ENCODE data around the gene TMED1. TPM values are rescaled to one million over a fixed set of nuclear protein-coding genes. Genes with fewer than 3 reads are reported as not detected.

Gene TMED1
- total and polyA plus RNA-seq, 2 experiments from 2014 or later: 29.7 to 37.2 TPM

DNA sequence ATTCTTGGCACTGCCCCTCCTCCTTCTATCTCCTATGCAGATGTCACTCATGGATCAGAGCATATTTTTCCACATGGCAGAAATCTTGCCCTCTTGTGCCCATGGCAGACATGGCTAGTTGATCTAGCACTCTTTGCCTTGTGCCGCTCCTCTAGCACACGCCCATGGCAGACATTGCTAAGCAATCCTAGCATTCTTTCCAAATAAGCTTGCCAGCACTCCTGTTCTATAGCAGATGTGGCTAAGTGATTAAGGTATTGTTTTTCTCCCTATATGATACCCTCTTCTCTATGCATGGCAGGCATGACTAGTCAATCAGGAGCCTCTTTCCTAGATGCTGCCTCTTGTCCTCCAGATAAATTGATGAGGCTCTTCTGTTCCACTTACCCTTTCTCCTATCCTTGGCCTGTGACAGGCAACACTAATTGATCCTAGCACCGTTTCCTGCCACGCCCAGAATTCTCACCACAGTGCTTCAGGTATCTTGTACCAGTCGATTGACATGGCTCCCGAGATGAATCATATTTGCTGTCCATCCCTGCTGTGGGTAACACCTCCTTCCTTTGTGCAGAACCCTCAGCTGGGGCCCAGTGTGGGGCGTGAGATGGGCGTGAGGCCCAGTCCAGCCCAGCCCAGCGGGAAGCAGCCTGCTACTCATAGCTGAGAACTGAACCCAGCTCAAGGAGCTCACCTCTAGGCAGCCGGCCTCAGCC lies 26.9 kb downstream of the TMED1 start:
- H3K4me2 ChIP-seq: no peak overlapping the region
- Mint-ChIP-seq H3K27ac (no peak overlapping the region), H3K4me1 (no peaks in the 10 kb centered on the region), H3K27me3 (ENCODE audit: insufficient read depth, low read depth, poor library complexity) (peaks cover 17% of the 10 kb centered on the region), H3K9me3 (no peaks in the 10 kb centered on the region), H3K4me3 (no peak overlapping the region), H3K36me3 (ENCODE audit: low read depth) (peaks cover 36% of the 10 kb centered on the region)
- ATAC-seq (no peak), DNase-seq (ENCODE audit: low spot score) (no peak)
- H4K20me1 ChIP-seq (replicated peaks; ENCODE audit: insufficient read depth): no peaks in the 10 kb centered on the region
- no peak overlapping the region for H3K27ac ChIP-seq (ENCODE audit: low read depth)
- TF ChIP-seq ZNF331 (CRISPR knock-in tag; IDR thresholded peaks at IDR 0.05; ENCODE audit: low read depth) (no peak), EZH2phosphoT487 (IDR thresholded peaks at IDR 0.05; ENCODE audit: unreplicated experiment) (no peak), ZNF114 (CRISPR knock-in tag; IDR thresholded peaks at IDR 0.05) (no peak), STAT1 (IDR thresholded peaks at IDR 0.05; ENCODE audit: unreplicated experiment) (no peak)
- TF ChIP-seq, protein P1, sequence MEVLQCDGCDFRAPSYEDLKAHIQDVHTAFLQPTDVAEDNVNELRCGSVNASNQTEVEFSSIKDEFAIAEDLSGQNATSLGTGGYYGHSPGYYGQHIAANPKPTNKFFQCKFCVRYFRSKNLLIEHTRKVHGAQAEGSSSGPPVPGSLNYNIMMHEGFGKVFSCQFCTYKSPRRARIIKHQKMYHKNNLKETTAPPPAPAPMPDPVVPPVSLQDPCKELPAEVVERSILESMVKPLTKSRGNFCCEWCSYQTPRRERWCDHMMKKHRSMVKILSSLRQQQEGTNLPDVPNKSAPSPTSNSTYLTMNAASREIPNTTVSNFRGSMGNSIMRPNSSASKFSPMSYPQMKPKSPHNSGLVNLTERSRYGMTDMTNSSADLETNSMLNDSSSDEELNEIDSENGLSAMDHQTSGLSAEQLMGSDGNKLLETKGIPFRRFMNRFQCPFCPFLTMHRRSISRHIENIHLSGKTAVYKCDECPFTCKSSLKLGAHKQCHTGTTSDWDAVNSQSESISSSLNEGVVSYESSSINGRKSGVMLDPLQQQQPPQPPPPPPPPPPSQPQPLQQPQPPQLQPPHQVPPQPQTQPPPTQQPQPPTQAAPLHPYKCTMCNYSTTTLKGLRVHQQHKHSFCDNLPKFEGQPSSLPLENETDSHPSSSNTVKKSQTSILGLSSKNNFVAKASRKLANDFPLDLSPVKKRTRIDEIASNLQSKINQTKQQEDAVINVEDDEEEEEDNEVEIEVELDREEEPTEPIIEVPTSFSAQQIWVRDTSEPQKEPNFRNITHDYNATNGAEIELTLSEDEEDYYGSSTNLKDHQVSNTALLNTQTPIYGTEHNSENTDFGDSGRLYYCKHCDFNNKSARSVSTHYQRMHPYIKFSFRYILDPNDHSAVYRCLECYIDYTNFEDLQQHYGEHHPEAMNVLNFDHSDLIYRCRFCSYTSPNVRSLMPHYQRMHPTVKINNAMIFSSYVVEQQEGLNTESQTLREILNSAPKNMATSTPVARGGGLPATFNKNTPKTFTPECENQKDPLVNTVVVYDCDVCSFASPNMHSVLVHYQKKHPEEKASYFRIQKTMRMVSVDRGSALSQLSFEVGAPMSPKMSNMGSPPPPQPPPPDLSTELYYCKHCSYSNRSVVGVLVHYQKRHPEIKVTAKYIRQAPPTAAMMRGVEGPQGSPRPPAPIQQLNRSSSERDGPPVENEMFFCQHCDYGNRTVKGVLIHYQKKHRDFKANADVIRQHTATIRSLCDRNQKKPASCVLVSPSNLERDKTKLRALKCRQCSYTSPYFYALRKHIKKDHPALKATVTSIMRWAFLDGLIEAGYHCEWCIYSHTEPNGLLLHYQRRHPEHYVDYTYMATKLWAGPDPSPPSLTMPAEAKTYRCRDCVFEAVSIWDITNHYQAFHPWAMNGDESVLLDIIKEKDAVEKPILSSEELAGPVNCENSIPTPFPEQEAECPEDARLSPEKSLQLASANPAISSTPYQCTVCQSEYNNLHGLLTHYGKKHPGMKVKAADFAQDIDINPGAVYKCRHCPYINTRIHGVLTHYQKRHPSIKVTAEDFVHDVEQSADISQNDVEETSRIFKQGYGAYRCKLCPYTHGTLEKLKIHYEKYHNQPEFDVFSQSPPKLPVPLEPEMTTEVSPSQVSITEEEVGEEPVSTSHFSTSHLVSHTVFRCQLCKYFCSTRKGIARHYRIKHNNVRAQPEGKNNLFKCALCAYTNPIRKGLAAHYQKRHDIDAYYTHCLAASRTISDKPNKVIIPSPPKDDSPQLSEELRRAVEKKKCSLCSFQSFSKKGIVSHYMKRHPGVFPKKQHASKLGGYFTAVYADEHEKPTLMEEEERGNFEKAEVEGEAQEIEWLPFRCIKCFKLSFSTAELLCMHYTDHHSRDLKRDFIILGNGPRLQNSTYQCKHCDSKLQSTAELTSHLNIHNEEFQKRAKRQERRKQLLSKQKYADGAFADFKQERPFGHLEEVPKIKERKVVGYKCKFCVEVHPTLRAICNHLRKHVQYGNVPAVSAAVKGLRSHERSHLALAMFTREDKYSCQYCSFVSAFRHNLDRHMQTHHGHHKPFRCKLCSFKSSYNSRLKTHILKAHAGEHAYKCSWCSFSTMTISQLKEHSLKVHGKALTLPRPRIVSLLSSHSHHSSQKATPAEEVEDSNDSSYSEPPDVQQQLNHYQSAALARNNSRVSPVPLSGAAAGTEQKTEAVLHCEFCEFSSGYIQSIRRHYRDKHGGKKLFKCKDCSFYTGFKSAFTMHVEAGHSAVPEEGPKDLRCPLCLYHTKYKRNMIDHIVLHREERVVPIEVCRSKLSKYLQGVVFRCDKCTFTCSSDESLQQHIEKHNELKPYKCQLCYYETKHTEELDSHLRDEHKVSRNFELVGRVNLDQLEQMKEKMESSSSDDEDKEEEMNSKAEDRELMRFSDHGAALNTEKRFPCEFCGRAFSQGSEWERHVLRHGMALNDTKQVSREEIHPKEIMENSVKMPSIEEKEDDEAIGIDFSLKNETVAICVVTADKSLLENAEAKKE (CRISPR knock-in tag; IDR thresholded peaks at IDR 0.05): no peak
- TF ChIP-seq, protein P2, sequence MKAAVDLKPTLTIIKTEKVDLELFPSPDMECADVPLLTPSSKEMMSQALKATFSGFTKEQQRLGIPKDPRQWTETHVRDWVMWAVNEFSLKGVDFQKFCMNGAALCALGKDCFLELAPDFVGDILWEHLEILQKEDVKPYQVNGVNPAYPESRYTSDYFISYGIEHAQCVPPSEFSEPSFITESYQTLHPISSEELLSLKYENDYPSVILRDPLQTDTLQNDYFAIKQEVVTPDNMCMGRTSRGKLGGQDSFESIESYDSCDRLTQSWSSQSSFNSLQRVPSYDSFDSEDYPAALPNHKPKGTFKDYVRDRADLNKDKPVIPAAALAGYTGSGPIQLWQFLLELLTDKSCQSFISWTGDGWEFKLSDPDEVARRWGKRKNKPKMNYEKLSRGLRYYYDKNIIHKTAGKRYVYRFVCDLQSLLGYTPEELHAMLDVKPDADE (IDR thresholded peaks at IDR 0.05): no peak
- TF ChIP-seq, protein P3, sequence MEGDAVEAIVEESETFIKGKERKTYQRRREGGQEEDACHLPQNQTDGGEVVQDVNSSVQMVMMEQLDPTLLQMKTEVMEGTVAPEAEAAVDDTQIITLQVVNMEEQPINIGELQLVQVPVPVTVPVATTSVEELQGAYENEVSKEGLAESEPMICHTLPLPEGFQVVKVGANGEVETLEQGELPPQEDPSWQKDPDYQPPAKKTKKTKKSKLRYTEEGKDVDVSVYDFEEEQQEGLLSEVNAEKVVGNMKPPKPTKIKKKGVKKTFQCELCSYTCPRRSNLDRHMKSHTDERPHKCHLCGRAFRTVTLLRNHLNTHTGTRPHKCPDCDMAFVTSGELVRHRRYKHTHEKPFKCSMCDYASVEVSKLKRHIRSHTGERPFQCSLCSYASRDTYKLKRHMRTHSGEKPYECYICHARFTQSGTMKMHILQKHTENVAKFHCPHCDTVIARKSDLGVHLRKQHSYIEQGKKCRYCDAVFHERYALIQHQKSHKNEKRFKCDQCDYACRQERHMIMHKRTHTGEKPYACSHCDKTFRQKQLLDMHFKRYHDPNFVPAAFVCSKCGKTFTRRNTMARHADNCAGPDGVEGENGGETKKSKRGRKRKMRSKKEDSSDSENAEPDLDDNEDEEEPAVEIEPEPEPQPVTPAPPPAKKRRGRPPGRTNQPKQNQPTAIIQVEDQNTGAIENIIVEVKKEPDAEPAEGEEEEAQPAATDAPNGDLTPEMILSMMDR (conservative IDR thresholded peaks at IDR 0.05; ENCODE audit: low read depth in 2 of 2): no peak
- no peaks in the 10 kb centered on the region; the same call in 1 of the 2 replicates for H3K36me3 ChIP-seq (ENCODE audit: insufficient read depth)
- H3F3A ChIP-seq (replicated peaks; ENCODE audit: low read depth): no peaks in the 10 kb centered on the region
- no peaks in the 10 kb centered on the region for H3K9me2 ChIP-seq (ENCODE audit: insufficient read depth)
- no peak overlapping the region for H2AFZ ChIP-seq
- no peaks in the 10 kb centered on the region for H3K4me1 ChIP-seq (ENCODE audit: insufficient read depth)
- no peaks in the 10 kb centered on the region for H3K79me2 ChIP-seq (replicated peaks; ENCODE audit: insufficient read depth)
- no peak overlapping the region for H3K4me3 ChIP-seq
- no peaks in the 10 kb centered on the region for H3K27me3 ChIP-seq (ENCODE audit: insufficient read depth)
